IPS-15b (cell line): ENCODE measurements around the gene CTXND1.

ENCODE experiments used
- H3K27me3 ChIP-seq: one replicate; pipeline ENCODE4 v1.6.1; 2013; ENCODE audit warnings: low read length; ENCODE audit not compliant: control insufficient read depth, insufficient read depth
- H3K36me3 ChIP-seq: one replicate; pipeline ENCODE4 v1.6.1; 2013; ENCODE audit warnings: low read length; ENCODE audit not compliant: control insufficient read depth, insufficient read depth
- H3K4me1 ChIP-seq: one replicate; pipeline ENCODE4 v1.6.1; 2013; ENCODE audit warnings: mild to moderate bottlenecking, low read length; ENCODE audit not compliant: control insufficient read depth, insufficient read depth
- H3K4me3 ChIP-seq: one replicate; pipeline ENCODE4 v1.5.1; 2013; ENCODE audit warnings: low read depth, low read length
- H3K9ac ChIP-seq: one replicate; pipeline ENCODE4 v1.6.1; 2013; ENCODE audit warnings: low read depth, mild to moderate bottlenecking, low read length
- H3K9me3 ChIP-seq: one replicate; pipeline ENCODE4 v1.6.1; 2013; ENCODE audit warnings: mild to moderate bottlenecking, low read length; ENCODE audit not compliant: control insufficient read depth, insufficient read depth

Gene CTXND1

GRCh38 chr15:80251428-80252120 lies 439 bp downstream of the CTXND1 start:
- peak overlapping the region; percentile 53 for H3K4me3 ChIP-seq

DNA sequence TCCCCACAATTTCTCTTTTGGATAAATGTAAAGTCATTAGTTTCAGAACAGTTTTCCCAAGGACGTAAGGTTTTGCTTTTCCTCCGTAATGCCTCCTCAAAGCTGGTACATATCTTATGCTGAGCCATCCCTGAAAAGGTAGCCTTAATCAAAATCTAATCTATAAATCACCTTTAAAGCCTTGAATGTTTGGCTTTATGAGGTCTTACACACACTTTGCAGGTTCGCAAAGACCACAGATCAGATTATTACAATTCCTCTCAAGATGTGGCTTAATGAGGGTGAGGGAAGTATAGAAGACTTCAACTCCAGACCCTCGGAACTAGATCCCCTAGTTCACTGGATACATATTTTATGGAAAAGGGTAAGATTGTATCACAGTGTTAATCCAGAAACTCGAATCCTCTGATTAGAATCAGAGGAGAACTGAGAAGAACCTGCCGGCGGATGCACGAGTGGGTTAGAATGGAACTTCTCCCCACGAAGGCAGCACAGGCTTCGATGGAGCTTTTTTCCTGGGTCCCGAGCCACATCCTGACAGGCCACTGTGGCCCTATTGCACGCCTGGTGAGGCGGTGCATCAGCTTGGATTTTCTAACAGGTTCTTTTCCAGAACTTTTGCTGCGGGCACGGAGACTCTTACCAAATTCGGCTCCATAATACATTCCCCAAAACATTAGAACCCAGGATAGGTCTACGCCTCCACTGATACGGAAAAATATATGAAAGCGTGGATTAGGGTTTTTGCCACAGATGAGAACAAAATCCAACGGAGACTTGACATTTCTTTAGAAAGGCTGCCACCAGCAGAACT lies 1.2 kb downstream of the CTXND1 start:
- Histone ChIP-seq H3K9me3 (no peaks in the 10 kb centered on the region), H3K4me3 (peak overlapping the region; percentile 53), H3K36me3 (no peaks in the 10 kb centered on the region), H3K4me1 (peaks cover 2% of the 10 kb centered on the region), H3K27me3 (peaks cover 43% of the 10 kb centered on the region), H3K9ac (no peak overlapping the region)

More at GRCh38 chr15:80251428-80252120, 439 bp downstream of the CTXND1 start:
- Histone ChIP-seq H3K36me3 (no peaks in the 10 kb centered on the region), H3K9me3 (no peaks in the 10 kb centered on the region), H3K4me1 (peaks cover 2% of the 10 kb centered on the region), H3K27me3 (peaks cover 43% of the 10 kb centered on the region), H3K9ac (no peak overlapping the region)

GRCh38 chr15:80249973-80250372 lies 2.0 kb downstream of the CTXND1 start:
- H3K27me3 ChIP-seq, result peaks cover 43% of the 10 kb centered on the region
- H3K4me3 ChIP-seq, result no peak overlapping the region
- H3K4me1 ChIP-seq, result peaks cover 2% of the 10 kb centered on the region
- no peaks in the 10 kb centered on the region for H3K36me3 ChIP-seq
- no peaks in the 10 kb centered on the region for H3K9me3 ChIP-seq
- H3K9ac ChIP-seq, result no peak overlapping the region

DNA sequence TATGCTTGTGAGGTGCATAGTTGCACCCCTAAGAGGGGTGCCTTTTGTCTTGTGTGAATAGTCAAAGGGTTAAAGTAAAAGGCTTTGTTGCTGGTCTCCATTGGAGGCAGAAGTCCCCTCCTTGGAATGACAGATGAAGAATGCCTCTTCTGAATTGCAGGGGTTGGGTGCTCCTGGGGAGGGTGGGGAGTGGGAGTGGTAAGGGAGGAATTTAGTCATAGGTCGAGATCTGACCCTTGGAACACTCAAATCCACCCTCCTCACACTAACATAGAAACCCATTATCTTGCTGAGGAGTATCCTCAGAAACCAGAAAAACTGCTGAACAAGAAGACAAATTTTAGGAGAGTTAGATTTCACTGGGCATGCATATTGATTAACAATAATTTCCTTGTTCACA lies 4.7 kb downstream of the CTXND1 start:
- no peaks in the 10 kb centered on the region for H3K36me3 ChIP-seq
- H3K27me3 ChIP-seq, result peaks cover 35% of the 10 kb centered on the region
- no peak overlapping the region for H3K4me3 ChIP-seq
- no peak overlapping the region for H3K9ac ChIP-seq
- H3K9me3 ChIP-seq, result no peaks in the 10 kb centered on the region
- H3K4me1 ChIP-seq, result peaks cover 2% of the 10 kb centered on the region

GRCh38 chr15:80246425-80246894 lies 5.6 kb downstream of the CTXND1 start:
- H3K4me1 ChIP-seq, result peaks cover 2% of the 10 kb centered on the region
- no peaks in the 10 kb centered on the region for H3K9me3 ChIP-seq
- no peak overlapping the region for H3K4me3 ChIP-seq
- H3K27me3 ChIP-seq, result peaks cover 29% of the 10 kb centered on the region
- no peaks in the 10 kb centered on the region for H3K36me3 ChIP-seq
- H3K9ac ChIP-seq, result no peak overlapping the region

DNA sequence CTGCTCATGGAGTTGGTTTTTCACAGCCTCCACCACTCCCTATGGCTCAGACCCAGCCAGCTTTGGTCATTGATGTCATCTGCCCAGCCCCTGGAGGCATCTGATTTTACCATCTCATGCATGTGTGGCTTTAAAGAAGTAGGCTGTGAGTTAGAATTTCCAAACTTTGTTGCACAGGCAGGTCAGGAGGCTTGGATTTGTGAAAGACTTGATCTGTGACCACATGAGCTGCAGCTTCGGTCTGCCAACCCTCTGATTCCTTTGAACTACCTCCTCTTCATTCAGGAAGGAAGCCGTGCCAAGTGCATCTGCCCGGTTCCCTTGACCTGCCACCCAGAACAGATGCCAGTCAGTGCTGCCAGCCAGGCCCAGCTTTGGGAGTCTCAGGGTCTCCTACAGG lies 9.2 kb downstream of the CTXND1 start:
- H3K4me1 ChIP-seq, result peaks cover 2% of the 10 kb centered on the region
- peaks cover 4% of the 10 kb centered on the region for H3K27me3 ChIP-seq
- H3K9me3 ChIP-seq, result no peaks in the 10 kb centered on the region
- no peak overlapping the region for H3K9ac ChIP-seq
- H3K36me3 ChIP-seq, result no peaks in the 10 kb centered on the region
- H3K4me3 ChIP-seq, result no peak overlapping the region

- H3K27me3 ChIP-seq, result peaks cover 4% of the 10 kb centered on the region
- no peak overlapping the region for H3K4me3 ChIP-seq
- peaks cover under 1% of the 10 kb centered on the region for H3K4me1 ChIP-seq
- no peaks in the 10 kb centered on the region for H3K36me3 ChIP-seq
- no peak overlapping the region for H3K9ac ChIP-seq
- H3K9me3 ChIP-seq, result no peaks in the 10 kb centered on the region
Observed at GRCh38 chr15:80242132-80242769, 9.8 kb downstream of the CTXND1 start.

- Histone ChIP-seq H3K4me1 (no peaks in the 10 kb centered on the region), H3K9ac (no peak overlapping the region), H3K27me3 (peaks cover 4% of the 10 kb centered on the region), H3K9me3 (no peaks in the 10 kb centered on the region), H3K4me3 (no peak overlapping the region), H3K36me3 (no peaks in the 10 kb centered on the region)
Observed at GRCh38 chr15:80241508-80241907, 10.5 kb downstream of the CTXND1 start.

GRCh38 chr15:80240276-80240675 lies 11.7 kb downstream of the CTXND1 start:
- H3K36me3 ChIP-seq, result no peaks in the 10 kb centered on the region
- no peaks in the 10 kb centered on the region for H3K9me3 ChIP-seq
- H3K4me3 ChIP-seq, result no peak overlapping the region
- no peak overlapping the region for H3K9ac ChIP-seq
- H3K4me1 ChIP-seq, result no peaks in the 10 kb centered on the region
- peaks cover 4% of the 10 kb centered on the region for H3K27me3 ChIP-seq

GRCh38 chr15:80234883-80235282 lies 17.1 kb downstream of the CTXND1 start:
- Histone ChIP-seq H3K9me3 (no peaks in the 10 kb centered on the region), H3K4me3 (no peak overlapping the region), H3K36me3 (no peaks in the 10 kb centered on the region), H3K9ac (no peak overlapping the region), H3K27me3 (no peaks in the 10 kb centered on the region), H3K4me1 (no peaks in the 10 kb centered on the region)

DNA sequence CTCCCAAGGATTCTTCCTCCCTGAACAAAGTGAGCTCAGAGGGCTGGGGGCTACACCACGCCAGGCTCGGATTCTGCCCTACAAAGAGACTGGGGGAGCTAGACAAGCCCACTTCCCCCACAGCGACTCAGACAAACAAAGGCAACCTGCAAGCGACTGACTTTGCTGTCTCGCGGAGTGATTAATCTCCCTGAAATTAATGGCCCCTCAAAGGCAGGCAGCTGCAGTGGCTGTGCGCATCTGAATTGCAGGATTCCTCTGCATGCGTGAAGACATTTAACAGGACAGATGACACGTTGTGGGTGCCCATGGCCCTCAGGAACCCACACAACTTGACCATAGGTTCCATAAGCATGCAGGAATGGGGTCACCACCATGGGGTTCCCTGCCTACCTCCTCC lies 18.4 kb downstream of the CTXND1 start:
- H3K4me1 ChIP-seq, result no peaks in the 10 kb centered on the region
- H3K4me3 ChIP-seq, result no peak overlapping the region
- no peaks in the 10 kb centered on the region for H3K9me3 ChIP-seq
- H3K9ac ChIP-seq, result no peak overlapping the region
- H3K27me3 ChIP-seq, result no peaks in the 10 kb centered on the region
- no peaks in the 10 kb centered on the region for H3K36me3 ChIP-seq
